ENCODE measurements around the gene LYSMD2.

LYSMD2 gene

DNA sequence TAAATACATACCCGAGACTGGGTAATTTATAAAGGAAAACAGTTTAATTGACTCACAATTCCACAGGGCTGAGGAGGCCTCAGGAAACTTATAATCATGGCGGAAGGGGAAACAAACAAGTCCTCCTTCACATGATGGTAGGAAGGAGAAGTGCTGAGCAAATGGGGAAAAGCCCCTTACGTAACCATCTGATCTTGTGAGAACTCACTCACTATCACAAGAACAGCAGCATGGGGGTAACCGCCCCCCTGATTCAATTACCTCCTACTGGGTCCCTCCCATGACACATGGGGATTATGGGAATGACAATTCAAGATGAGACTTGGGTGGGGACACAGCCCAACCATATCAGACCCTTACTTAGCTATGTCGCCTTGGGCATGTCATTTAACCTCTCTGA is 28.4 kb downstream of the LYSMD2 start:
- Histone ChIP-seq H3K9me3 (ENCODE audit: low read length) (no peaks in the 10 kb centered on the region), H3K27me3 (ENCODE audit: control insufficient read depth in 1 of 2, insufficient read depth in 2 of 2, low read length in 2 of 2) (no peaks in the 10 kb centered on the region), H3K4me3 (ENCODE audit: low read depth in 1 of 2, low read length in 2 of 2) (no peak overlapping the region), H3K9ac (ENCODE audit: low read length) (no peak overlapping the region), H3K27ac (ENCODE audit: low read depth, low read length) (no peak overlapping the region), H3K36me3 (ENCODE audit: insufficient read depth, low read length) (no peaks in the 10 kb centered on the region), H3K4me1 (ENCODE audit: insufficient read depth, low read length) (no peaks in the 10 kb centered on the region)

DNA sequence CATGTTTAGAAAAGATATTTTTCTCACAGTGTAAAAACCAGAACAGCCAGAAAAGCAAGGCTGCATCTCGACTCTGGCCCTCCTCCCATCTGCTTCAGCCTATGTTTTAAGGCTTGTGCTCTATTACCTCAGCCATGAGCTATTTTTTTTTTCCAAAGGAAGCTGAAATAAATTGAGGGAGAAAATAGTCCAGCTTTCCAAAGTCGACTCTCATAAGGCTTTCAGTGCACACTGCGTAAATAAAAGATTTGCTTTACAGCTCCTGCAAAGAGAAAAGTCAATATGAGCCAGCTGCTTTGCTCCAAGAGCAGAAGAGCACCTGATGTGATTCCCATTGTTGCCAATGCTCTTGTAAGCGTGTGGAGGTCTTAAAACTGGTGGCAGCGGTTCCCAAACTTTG is 29.4 kb downstream of the LYSMD2 start:
- H3K27ac ChIP-seq (ENCODE audit: low read depth, low read length): no peak overlapping the region
- H3K4me3 ChIP-seq (ENCODE audit: low read depth in 1 of 2, low read length in 2 of 2): no peak overlapping the region
- H3K9ac ChIP-seq (ENCODE audit: low read length): no peak overlapping the region
- no peaks in the 10 kb centered on the region for H3K4me1 ChIP-seq (ENCODE audit: insufficient read depth, low read length)
- H3K9me3 ChIP-seq (ENCODE audit: low read length): no peaks in the 10 kb centered on the region
- H3K27me3 ChIP-seq (ENCODE audit: control insufficient read depth in 1 of 2, insufficient read depth in 2 of 2, low read length in 2 of 2): no peaks in the 10 kb centered on the region
- no peaks in the 10 kb centered on the region for H3K36me3 ChIP-seq (ENCODE audit: insufficient read depth, low read length)

DNA sequence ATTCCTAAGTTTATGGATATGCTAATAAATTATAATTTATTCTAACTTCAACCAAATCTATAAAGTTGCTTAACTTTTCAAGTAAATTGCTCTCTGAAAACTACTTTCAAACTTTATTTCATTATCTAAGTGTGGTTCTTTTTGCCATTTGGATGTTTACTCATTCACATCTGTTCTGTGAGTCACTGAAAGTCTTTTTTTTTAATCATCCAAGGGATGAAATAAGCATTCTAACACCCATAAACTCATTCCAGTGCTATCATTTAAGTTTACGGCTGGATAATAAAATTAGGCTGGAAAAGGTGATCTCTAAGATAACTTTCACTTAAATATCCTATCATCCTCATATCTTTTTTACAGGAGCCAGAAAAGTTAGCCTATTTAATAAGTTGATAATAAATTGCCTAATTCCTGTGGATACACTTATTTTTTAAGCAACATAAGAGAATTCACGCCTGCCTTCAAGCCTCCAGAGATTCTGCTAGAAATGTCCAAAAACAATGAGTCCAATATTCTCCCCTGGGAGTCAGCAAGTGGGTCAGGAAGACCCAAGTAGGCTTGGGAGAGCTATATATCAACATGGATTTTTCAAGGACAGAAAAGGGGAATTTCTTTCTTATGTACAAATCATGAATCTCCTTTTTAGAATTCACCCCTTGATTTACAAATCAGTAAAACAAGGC is 30.4 kb downstream of the LYSMD2 start:
- H3K27ac ChIP-seq (ENCODE audit: low read depth, low read length): no peak overlapping the region
- H3K27me3 ChIP-seq (ENCODE audit: control insufficient read depth in 1 of 2, insufficient read depth in 2 of 2, low read length in 2 of 2): no peaks in the 10 kb centered on the region
- H3K4me1 ChIP-seq (ENCODE audit: insufficient read depth, low read length): no peaks in the 10 kb centered on the region
- H3K9me3 ChIP-seq (ENCODE audit: low read length): no peaks in the 10 kb centered on the region
- no peaks in the 10 kb centered on the region for H3K36me3 ChIP-seq (ENCODE audit: insufficient read depth, low read length)
- H3K4me3 ChIP-seq (ENCODE audit: low read depth in 1 of 2, low read length in 2 of 2): no peak overlapping the region
- no peak overlapping the region for H3K9ac ChIP-seq (ENCODE audit: low read length)

DNA sequence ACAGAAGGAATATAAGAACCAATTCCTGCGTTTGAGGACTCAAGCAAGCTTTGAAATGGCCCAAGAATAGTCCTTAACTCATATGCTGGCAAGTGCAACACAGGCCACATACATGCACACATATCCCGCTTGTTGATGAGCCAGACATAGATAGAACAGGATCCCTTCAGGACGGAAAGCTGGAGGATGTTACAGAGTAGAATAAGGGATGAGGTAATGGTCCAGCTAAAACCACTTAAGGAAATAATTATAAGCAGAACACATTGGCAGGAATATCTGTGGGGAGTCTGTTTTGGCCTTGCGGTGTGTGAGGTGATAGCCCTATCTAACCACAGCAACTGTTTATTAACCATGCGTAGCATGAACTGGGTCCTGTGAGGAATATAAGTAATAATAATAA is 31.2 kb downstream of the LYSMD2 start:
- no peak overlapping the region for H3K27ac ChIP-seq (ENCODE audit: low read depth, low read length)
- no peaks in the 10 kb centered on the region for H3K4me1 ChIP-seq (ENCODE audit: insufficient read depth, low read length)
- H3K36me3 ChIP-seq (ENCODE audit: insufficient read depth, low read length): no peaks in the 10 kb centered on the region
- H3K9ac ChIP-seq (ENCODE audit: low read length): no peak overlapping the region
- no peaks in the 10 kb centered on the region for H3K27me3 ChIP-seq (ENCODE audit: control insufficient read depth in 1 of 2, insufficient read depth in 2 of 2, low read length in 2 of 2)
- H3K4me3 ChIP-seq (ENCODE audit: low read depth in 1 of 2, low read length in 2 of 2): no peak overlapping the region
- no peaks in the 10 kb centered on the region for H3K9me3 ChIP-seq (ENCODE audit: low read length)

DNA sequence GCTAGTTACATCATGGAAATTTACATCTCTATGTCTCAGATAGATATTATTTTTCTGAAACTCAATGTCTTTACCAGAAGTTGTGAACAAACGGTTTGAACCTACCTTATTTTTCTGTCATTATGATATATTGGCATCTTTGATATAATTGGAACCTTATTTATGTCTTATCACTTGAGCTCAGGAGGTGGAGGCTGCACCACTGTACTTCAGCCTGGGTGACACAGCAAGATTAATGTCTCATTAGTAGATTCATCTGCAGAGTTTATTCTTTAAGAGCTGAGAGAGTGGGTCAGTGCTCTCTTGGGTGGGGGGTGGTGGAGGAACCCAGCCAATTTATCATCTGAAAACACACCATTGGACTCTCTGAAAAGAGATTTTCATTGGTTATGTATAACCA is 34.7 kb downstream of the LYSMD2 start:
- H3K27ac ChIP-seq (ENCODE audit: low read depth, low read length): no peak overlapping the region
- H3K9ac ChIP-seq (ENCODE audit: low read length): no peak overlapping the region
- no peaks in the 10 kb centered on the region for H3K36me3 ChIP-seq (ENCODE audit: insufficient read depth, low read length)
- no peaks in the 10 kb centered on the region for H3K4me1 ChIP-seq (ENCODE audit: insufficient read depth, low read length)
- no peak overlapping the region for H3K4me3 ChIP-seq (ENCODE audit: low read depth in 1 of 2, low read length in 2 of 2)
- H3K9me3 ChIP-seq (ENCODE audit: low read length): no peaks in the 10 kb centered on the region
- no peaks in the 10 kb centered on the region for H3K27me3 ChIP-seq (ENCODE audit: control insufficient read depth in 1 of 2, insufficient read depth in 2 of 2, low read length in 2 of 2)

DNA sequence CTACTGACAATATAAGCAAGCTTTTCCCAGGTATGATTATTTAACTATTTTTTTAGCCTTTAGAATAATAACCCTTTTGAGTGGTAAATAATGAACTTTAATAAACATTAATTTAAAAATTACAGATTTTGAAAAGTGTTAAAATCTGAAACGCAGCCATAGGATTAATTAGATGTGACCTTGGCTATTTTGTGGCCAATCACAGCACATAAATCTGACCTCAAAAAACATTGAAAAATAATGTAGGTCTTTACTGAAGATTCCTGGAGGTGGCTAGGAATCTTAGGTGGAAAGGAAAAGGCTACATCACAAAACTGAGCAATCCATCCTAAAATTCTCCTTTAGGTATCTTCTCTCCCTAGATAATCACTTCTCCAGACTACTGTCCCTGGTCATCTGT is 38.1 kb downstream of the LYSMD2 start:
- H3K27ac ChIP-seq (ENCODE audit: low read depth, low read length): no peak overlapping the region
- no peaks in the 10 kb centered on the region for H3K9me3 ChIP-seq (ENCODE audit: low read length)
- H3K36me3 ChIP-seq (ENCODE audit: insufficient read depth, low read length): no peaks in the 10 kb centered on the region

DNA sequence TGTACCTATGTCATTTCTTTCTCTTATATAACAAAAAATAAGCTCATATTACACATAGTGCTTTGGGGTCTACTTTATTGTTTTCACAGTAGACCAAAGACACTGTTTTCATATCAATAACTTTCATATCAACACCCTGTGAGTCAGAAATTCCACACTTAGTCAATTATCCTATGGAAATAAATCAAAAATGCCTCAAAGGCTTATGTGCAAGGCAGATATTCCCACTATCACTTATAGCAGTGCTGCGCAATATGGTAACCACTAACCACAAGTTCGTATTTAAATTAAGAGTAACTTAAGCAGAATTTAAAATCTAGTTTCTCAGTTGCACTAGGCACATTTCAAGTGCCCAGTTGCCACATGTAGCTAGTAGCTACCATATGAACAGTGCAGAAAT is 40.3 kb downstream of the LYSMD2 start:
- H3K27me3 ChIP-seq (ENCODE audit: control insufficient read depth in 1 of 2, insufficient read depth in 2 of 2, low read length in 2 of 2): no peaks in the 10 kb centered on the region
- H3K9ac ChIP-seq (ENCODE audit: low read length): no peak overlapping the region
- no peaks in the 10 kb centered on the region for H3K36me3 ChIP-seq (ENCODE audit: insufficient read depth, low read length)
- H3K27ac ChIP-seq (ENCODE audit: low read depth, low read length): no peak overlapping the region
- no peak overlapping the region for H3K4me3 ChIP-seq (ENCODE audit: low read depth in 1 of 2, low read length in 2 of 2)
- no peaks in the 10 kb centered on the region for H3K4me1 ChIP-seq (ENCODE audit: insufficient read depth, low read length)
- H3K9me3 ChIP-seq (ENCODE audit: low read length): no peaks in the 10 kb centered on the region

More for the DNA sequence above, 38.1 kb downstream of the LYSMD2 start:
- Histone ChIP-seq H3K4me3 (ENCODE audit: low read depth in 1 of 2, low read length in 2 of 2) (no peak overlapping the region), H3K4me1 (ENCODE audit: insufficient read depth, low read length) (no peaks in the 10 kb centered on the region), H3K27me3 (ENCODE audit: control insufficient read depth in 1 of 2, insufficient read depth in 2 of 2, low read length in 2 of 2) (no peaks in the 10 kb centered on the region), H3K9ac (ENCODE audit: low read length) (no peak overlapping the region)

DNA sequence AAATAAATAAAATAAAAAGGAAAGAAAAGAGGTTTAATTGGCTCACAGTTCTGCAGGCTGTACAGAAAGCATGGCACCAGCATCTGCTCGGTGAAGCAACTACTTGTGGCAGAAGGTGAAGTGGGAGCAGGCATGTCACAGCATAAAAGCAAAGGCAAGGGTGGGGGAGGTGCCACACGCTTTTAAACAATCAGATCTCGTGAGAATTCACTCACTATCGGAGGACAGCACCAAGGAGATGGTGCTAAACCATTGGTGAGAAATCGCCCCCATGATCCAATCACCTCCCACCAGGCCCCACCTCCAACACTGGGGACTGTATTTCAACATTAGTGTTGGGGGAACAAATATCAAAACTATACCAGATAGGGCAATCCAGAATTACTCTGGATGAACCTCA is 40.9 kb downstream of the LYSMD2 start:
- Histone ChIP-seq H3K27me3 (ENCODE audit: control insufficient read depth in 1 of 2, insufficient read depth in 2 of 2, low read length in 2 of 2) (no peaks in the 10 kb centered on the region), H3K9me3 (ENCODE audit: low read length) (no peaks in the 10 kb centered on the region), H3K4me3 (ENCODE audit: low read depth in 1 of 2, low read length in 2 of 2) (no peak overlapping the region), H3K36me3 (ENCODE audit: insufficient read depth, low read length) (no peaks in the 10 kb centered on the region), H3K27ac (ENCODE audit: low read depth, low read length) (no peak overlapping the region), H3K4me1 (ENCODE audit: insufficient read depth, low read length) (no peaks in the 10 kb centered on the region), H3K9ac (ENCODE audit: low read length) (no peak overlapping the region)

DNA sequence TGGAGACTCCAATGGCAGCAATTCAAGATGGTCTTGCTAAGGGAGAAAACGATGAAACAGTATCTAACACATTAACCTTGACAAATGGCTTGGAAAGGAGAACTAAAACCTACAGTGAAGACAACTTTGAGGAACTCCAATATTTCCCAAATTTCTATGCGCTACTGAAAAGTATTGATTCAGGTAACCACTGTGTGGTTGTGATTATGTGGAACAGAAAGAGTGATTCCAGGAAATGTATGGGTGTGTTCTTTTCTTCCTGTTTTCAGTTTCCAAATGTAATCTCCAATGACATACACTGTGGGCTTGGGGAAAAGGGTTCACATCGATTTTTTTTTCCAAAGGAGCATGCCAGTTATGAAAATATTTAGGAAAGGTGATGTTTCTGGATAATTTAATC is 45.3 kb downstream of the LYSMD2 start:
- Histone ChIP-seq H3K4me1 (ENCODE audit: insufficient read depth, low read length) (no peaks in the 10 kb centered on the region), H3K36me3 (ENCODE audit: insufficient read depth, low read length) (no peaks in the 10 kb centered on the region), H3K4me3 (ENCODE audit: low read depth in 1 of 2, low read length in 2 of 2) (no peak overlapping the region), H3K27me3 (ENCODE audit: control insufficient read depth in 1 of 2, insufficient read depth in 2 of 2, low read length in 2 of 2) (no peaks in the 10 kb centered on the region), H3K27ac (ENCODE audit: low read depth, low read length) (no peak overlapping the region), H3K9ac (ENCODE audit: low read length) (no peak overlapping the region), H3K9me3 (ENCODE audit: low read length) (no peaks in the 10 kb centered on the region)

DNA sequence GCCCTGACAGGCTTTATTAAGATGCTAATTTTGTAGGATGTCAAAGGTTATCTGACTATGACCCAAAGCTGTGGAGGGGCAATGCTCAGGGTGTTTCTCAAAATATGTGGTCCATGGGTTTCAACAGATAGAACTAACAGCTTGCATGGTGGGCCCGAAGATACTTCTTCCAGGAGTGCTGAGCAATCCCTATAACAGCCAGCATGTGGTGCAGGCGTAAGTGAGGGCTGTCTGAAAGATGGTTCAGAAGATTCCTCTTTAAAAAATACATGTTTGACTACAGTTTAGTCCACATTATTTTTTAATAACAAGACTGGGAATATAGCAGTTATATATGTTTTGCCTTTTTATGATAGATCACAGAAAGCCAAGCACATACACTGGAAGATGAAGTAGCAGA is 48.6 kb downstream of the LYSMD2 start:
- no peak overlapping the region for H3K9ac ChIP-seq (ENCODE audit: low read length)
- H3K4me3 ChIP-seq (ENCODE audit: low read depth in 1 of 2, low read length in 2 of 2): no peak overlapping the region
- no peaks in the 10 kb centered on the region for H3K9me3 ChIP-seq (ENCODE audit: low read length)
- H3K36me3 ChIP-seq (ENCODE audit: insufficient read depth, low read length): no peaks in the 10 kb centered on the region
- no peaks in the 10 kb centered on the region for H3K27me3 ChIP-seq (ENCODE audit: control insufficient read depth in 1 of 2, insufficient read depth in 2 of 2, low read length in 2 of 2)
- H3K4me1 ChIP-seq (ENCODE audit: insufficient read depth, low read length): no peaks in the 10 kb centered on the region
- no peak overlapping the region for H3K27ac ChIP-seq (ENCODE audit: low read depth, low read length)

DNA sequence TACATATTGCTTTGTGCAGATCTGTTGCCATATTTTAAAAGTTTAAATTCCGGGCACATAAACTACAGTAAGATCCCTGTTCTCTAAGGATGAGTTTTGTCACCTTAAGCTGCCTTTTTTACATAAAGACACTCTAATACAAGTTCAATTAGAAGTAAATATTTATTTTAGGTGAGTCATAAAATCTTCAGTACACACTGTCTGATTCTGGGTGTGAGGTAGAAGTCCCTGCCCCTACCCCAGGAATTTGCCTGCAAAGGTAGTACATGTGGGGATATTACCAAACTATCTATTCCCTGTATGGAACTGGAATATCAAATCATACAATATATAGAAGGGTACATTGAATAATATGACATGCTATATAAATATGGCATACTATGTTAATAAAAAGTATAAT is 49.9 kb downstream of the LYSMD2 start:
- Histone ChIP-seq H3K9me3 (ENCODE audit: low read length) (no peaks in the 10 kb centered on the region), H3K4me1 (ENCODE audit: insufficient read depth, low read length) (no peaks in the 10 kb centered on the region), H3K27ac (ENCODE audit: low read depth, low read length) (no peak overlapping the region), H3K9ac (ENCODE audit: low read length) (no peak overlapping the region), H3K27me3 (ENCODE audit: control insufficient read depth in 1 of 2, insufficient read depth in 2 of 2, low read length in 2 of 2) (no peaks in the 10 kb centered on the region), H3K4me3 (ENCODE audit: low read depth in 1 of 2, low read length in 2 of 2) (no peak overlapping the region), H3K36me3 (ENCODE audit: insufficient read depth, low read length) (no peaks in the 10 kb centered on the region)

DNA sequence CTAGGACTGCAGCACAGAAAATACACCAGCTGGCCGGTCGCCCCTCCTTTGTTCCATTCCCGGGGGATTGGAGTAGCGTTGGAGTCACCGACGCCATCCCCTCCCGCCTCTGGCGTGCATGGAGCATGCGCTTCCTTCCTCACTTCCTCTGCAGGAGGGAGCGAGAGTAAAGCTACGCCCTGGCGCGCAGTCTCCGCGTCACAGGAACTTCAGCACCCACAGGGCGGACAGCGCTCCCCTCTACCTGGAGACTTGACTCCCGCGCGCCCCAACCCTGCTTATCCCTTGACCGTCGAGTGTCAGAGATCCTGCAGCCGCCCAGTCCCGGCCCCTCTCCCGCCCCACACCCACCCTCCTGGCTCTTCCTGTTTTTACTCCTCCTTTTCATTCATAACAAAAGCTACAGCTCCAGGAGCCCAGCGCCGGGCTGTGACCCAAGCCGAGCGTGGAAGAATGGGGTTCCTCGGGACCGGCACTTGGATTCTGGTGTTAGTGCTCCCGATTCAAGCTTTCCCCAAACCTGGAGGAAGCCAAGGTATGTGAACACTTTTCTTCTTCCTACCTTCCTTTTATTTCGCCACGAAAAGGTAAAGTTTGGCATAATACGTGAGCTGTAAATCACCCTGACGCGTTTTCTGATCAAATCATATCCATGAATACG is 56.0 kb downstream of the LYSMD2 start, which contains the start of gene SCG3:
TSS of gene SCG3 (plus strand) at position 201 of the 661 bp plus-strand sequence. CDS start at position 454, 253 bp downstream.
- Histone ChIP-seq H3K4me3 (ENCODE audit: low read depth in 1 of 2, low read length in 2 of 2) (no peak within 1 kb of the TSS), H3K9ac (ENCODE audit: low read length) (no peak within 1 kb of the TSS), H3K9me3 (ENCODE audit: low read length) (no peaks in the 10 kb centered on the region)

More for the DNA sequence above, 56.0 kb downstream of the LYSMD2 start, which contains the start of gene SCG3:
- Histone ChIP-seq H3K4me1 (ENCODE audit: insufficient read depth, low read length) (no peaks in the 10 kb centered on the region), H3K27ac (ENCODE audit: low read depth, low read length) (no peak within 1 kb of the TSS), H3K36me3 (ENCODE audit: insufficient read depth, low read length) (no peaks in the 10 kb centered on the region), H3K27me3 (ENCODE audit: control insufficient read depth in 1 of 2, insufficient read depth in 2 of 2, low read length in 2 of 2) (peaks cover 0 to 6% of the 10 kb centered on the region in 2 donors)
